Measurements from ENCODE around the gene SEC22B.
A peak's percentile ranks its signal among the peaks of the same experiment; 100 is the strongest.
"Not testable (repeated sequence)": the region's sequence is repeated elsewhere in the genome, so short reads cannot be mapped to it uniquely, and the experiment has no call there.

The SEC22B gene

GRCh38 chr1:120112212-120112611 lies 64.1 kb downstream of the SEC22B start:
- not testable (repeated sequence) for DNase-seq

DNA sequence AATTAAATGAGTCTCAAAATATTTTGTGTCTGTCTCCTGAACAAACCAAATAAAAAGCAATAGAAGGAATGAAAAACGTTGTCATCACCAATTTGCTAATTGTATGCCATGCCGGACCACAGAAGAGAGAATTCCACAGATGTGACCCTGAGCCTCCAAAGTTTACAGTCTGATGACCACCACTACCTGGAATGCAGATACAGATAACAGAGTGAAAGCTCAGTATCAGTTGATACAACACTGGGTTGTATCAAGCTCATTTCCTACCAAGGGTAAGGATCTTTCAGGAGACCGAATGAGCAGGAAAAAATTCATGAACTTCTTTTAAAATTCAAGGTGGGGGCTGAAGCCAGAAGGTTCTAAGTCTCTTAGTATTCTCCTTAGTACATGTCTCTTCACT lies 64.5 kb downstream of the SEC22B start:
- DNase-seq, result not testable (repeated sequence)

GRCh38 chr1:120111008-120111407 lies 65.3 kb downstream of the SEC22B start:
- DNase-seq, result not testable (repeated sequence)

- not testable (repeated sequence) for DNase-seq
Observed at GRCh38 chr1:120109656-120110055, 66.7 kb downstream of the SEC22B start.

DNA sequence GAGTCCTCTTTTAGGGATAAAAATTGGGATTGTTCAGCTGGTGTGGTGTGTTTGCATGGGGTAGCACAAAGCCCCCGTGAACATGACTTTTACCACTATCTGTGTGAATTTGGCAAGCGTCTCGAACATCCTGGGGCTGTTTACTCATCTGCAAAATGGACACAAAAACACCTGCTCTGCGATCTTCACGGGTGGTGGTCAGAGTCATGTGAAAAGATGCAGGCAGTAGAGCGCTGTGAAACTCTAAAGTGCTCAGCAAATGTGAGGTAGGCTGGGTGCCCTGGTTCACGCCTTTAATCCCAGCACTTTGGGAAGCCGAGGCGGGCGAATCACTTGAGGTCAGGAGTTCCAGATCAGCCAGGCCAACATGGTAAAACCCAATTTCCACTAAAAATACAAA lies 67.1 kb downstream of the SEC22B start:
- not testable (repeated sequence) for DNase-seq

DNA sequence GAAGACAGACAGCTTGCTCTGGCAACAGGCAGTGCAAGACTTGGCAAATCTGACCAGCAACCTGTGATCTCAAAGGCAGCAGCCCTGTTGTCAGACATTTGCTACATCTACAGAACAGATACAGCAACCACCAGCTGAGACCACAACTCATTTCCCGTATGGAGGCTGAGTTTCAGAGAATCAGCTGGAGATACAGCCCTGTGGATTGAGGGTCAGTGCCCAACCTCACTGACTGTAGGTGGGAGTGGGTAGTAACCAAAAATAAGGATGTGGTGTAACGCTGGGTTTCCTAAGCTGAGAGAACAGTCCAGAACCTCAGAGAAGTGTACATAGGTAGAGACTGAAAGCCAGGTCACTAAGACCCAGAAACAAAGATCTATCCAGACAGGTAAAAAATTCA lies 71.0 kb downstream of the SEC22B start:
- DNase-seq, result not testable (repeated sequence)

GRCh38 chr1:120103768-120104167 lies 72.6 kb downstream of the SEC22B start:
- not testable (repeated sequence) for DNase-seq

DNA sequence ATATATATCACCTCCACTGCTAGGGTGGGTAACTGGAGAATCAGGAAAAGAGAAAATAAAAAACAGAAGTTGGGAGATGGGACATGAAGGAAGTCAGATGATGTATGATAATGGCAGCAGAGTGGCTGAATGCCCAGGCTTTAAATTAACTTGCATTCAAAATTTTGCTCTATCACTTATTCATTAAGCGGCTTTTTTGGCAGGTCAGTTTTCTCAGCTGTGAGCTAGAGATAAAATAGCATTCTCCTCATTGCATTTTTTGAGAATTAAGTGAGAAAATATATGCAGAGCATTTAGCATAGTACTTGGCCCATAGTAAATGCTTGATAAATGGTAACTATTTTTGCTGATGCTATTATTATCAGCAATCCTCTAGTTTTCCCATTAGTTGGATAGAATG lies 74.7 kb downstream of the SEC22B start:
- peak; percentile 22 for DNase-seq
